ENCODE data around the gene GNG7. TPM values are rescaled to one million over a fixed set of nuclear protein-coding genes. Genes with fewer than 3 reads are reported as not detected.
"Not testable (repeated sequence)": the region's sequence is repeated elsewhere in the genome, so short reads cannot be mapped to it uniquely, and the experiment has no call there.

The GNG7 gene
- total RNA-seq, 1 experiment from 2014 or later, result 3.2 TPM

- DNase-seq (ENCODE audit: low read depth, low spot score), result peak; percentile 55
- in situ Hi-C loops (cut with HindIII; ENCODE audit: low pct_unique_long_range_greater_than_20kb, low sequenced_read_pairs), result no loop called here
Observed at GRCh38 chr19:2546128-2547032, 156.1 kb downstream of the GNG7 start.

GRCh38 chr19:2545416-2546127, 156.9 kb downstream of the GNG7 start:
- DNase-seq (ENCODE audit: low read depth, low spot score); in situ Hi-C loops (cut with HindIII; ENCODE audit: low pct_unique_long_range_greater_than_20kb, low sequenced_read_pairs): not testable (repeated sequence)

GRCh38 chr19:2544576-2545415, 157.7 kb downstream of the GNG7 start:
- in situ Hi-C loops (cut with HindIII; ENCODE audit: low pct_unique_long_range_greater_than_20kb, low sequenced_read_pairs), result no loop called here
- DNase-seq (ENCODE audit: low read depth, low spot score), result no peak

GRCh38 chr19:2543463-2544442, 158.7 kb downstream of the GNG7 start:
- in situ Hi-C loops (cut with HindIII; ENCODE audit: low pct_unique_long_range_greater_than_20kb, low sequenced_read_pairs), result no loop called here
- DNase-seq (ENCODE audit: low read depth, low spot score), result peak; percentile 89

DNA sequence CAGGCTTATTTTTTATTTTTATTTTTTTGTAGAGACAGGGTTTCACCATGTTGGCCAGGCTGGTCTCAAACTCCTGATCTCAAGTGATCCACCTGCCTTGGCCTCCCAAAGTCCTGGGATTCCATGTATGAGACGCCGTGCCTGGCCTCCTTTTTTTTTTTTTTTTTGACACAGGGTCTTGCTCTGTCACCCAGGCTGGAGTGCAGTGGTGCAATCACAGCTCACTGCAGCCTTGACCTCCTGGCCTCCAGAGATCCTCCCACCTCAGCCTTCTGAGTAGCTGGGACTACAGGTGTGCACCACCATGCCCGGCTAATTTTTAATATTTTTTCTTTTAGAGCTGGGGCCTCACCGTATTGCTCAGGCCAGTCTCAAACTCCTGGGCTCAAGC, 159.4 kb downstream of the GNG7 start:
- DNase-seq (ENCODE audit: low read depth, low spot score); in situ Hi-C loops (cut with HindIII; ENCODE audit: low pct_unique_long_range_greater_than_20kb, low sequenced_read_pairs): not testable (repeated sequence)

- in situ Hi-C loops (cut with HindIII; ENCODE audit: low pct_unique_long_range_greater_than_20kb, low sequenced_read_pairs), result no loop called here
- no peak for DNase-seq (ENCODE audit: low read depth, low spot score)
Observed at GRCh38 chr19:2542341-2543069, 160.0 kb downstream of the GNG7 start.

DNA sequence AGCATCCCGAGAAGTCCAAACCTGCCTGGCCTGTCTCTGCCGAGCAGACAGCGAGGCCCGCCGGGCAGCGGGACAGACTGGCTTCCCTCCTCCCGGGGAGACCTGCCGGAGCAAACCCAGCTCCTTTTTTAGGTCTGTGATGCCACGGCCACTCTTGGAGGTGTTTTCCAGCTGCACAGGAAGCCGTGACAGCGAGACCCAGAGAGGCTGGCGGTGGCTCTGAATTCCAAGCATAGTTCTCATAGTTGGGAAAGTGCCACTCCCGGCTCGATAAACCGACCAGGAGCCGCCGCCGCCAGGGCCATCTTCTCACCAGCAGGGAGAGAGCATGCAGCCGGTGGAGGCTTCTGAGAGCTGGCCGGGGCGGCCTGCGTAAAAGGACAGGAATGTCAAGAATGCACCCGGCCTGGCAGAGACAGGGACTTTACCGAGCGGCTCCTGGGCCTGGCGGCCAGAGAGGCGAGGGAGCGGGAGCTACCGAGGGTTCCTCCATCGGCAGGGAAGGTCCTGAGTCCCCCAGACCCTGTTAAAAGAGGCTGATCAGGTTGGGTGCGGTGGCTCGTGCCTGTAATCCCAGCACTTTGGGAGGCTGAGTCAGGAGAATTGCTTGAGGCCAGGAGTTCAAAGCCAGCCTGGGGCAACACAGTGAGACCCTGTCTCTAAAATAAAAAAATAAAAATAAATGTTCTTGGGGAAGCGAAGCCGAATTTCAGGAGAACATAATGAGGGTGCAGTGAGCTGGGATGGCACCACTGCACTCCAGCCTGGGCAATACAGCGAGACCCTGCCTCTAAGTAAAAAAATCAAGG, 161.6 kb downstream of the GNG7 start:
- DNase-seq (ENCODE audit: low read depth, low spot score), result peak; percentile 37
- in situ Hi-C loops (cut with HindIII; ENCODE audit: low pct_unique_long_range_greater_than_20kb, low sequenced_read_pairs), result no loop called here

- DNase-seq (ENCODE audit: low read depth, low spot score), result no peak
- in situ Hi-C loops (cut with HindIII; ENCODE audit: low pct_unique_long_range_greater_than_20kb, low sequenced_read_pairs), result no loop called here
Observed at GRCh38 chr19:2540251-2540645, 162.2 kb downstream of the GNG7 start.

DNA sequence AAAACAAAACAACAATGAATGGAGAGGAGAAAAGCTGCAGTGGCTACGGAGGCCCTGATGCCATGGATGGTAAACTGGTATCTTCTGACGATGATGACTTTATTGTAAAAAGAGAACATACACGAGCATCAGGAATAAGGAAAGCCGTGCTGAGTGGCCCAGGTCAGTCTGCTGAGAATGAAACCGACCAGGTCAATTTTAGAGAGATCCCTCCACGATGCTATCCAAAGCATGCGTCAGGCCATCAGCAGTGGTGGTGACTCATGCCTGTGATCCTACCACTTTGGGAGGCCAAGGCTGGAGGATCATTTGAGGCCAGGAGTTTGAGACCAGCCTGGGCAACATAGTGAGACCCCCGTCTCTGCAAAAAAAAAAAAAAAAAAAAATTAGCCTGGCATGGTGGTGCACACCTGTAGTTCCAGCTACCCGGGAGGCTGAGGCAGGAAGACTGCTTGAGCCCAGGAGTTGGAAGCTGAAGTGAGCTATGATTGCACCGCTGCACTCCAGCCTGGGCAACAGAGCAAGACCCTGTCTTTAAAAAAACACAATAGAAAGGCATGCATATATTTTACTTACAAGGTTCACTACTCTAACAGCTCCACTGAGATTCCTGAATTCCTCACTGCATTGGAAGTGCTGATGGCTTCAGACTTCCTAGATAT, 164.3 kb downstream of the GNG7 start:
- in situ Hi-C loops (cut with HindIII; ENCODE audit: low pct_unique_long_range_greater_than_20kb, low sequenced_read_pairs), result no loop called here
- DNase-seq (ENCODE audit: low read depth, low spot score), result no peak

- DNase-seq (ENCODE audit: low read depth, low spot score); in situ Hi-C loops (cut with HindIII; ENCODE audit: low pct_unique_long_range_greater_than_20kb, low sequenced_read_pairs): not testable (repeated sequence)
Observed at GRCh38 chr19:2537584-2537983, 164.9 kb downstream of the GNG7 start.

GRCh38 chr19:2536461-2536860, 166.0 kb downstream of the GNG7 start:
- in situ Hi-C loops (cut with HindIII; ENCODE audit: low pct_unique_long_range_greater_than_20kb, low sequenced_read_pairs), result no loop called here

DNA sequence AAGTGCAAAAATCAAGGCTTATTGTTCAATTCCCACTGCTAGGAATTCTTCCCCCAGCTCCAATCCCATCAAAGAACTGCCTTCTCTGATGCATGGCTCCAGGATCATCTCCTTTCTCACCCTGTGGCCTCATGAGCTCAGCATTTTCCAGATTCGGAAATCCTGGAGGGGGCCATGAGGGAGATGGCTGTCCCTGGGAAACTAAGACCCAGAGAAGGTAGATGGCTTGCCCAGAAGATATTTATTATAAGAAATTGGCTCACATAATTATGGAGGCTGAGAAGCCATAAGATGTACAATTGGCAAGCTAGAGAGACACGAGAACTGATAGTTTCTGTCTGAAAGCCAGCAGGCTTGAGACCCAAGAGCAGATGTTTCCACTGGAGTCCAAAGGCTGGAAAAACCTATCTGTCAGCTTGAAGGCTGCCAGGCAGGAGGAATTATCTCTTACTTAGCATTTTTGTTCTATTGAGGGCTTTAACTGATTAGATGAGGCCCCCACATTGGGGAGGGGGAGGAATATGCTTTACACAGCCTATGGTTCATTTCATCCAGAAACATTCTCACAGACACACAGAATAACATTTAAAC, 168.0 kb downstream of the GNG7 start:
- in situ Hi-C loops (cut with HindIII; ENCODE audit: low pct_unique_long_range_greater_than_20kb, low sequenced_read_pairs), result no loop called here
- no peak for DNase-seq (ENCODE audit: low read depth, low spot score)

More at GRCh38 chr19:2536461-2536860, 166.0 kb downstream of the GNG7 start:
- peak; percentile 9 for DNase-seq (ENCODE audit: low read depth, low spot score)

DNA sequence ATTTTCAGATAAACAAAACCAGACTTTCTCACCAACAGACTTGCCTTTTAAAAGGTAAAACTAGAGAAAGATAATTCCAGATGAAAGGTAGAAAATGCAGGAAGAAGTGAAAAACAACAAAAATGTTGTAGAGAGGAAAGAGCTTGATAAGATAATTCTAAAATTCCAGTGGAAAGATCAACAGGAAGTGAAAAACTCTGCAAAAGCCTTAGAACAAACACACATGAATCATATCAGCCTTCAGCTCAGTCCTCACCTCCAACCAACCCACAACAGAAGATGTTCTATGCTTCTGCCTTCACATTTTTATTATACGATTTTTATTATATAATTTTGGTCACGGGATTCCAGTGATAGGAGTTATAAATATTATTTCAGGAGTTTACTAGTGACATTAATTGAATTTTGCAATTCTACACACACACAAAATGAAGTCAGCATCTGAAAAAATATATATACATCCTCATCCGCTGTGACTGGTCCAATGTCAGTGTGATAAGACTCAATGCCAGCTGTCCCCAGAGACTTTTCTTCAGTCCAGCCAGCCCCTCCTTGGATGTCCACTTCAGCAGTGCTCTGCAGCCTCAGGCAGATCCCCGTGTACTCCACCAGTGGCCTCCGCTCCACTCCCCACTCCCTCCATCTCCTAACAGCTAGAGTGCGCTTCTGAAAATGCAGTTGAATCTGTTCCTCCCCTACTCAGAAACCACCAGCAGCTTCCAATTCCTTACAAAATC, 168.6 kb downstream of the GNG7 start:
- in situ Hi-C loops (cut with HindIII; ENCODE audit: low pct_unique_long_range_greater_than_20kb, low sequenced_read_pairs), result no loop called here
- no peak for DNase-seq (ENCODE audit: low read depth, low spot score)

GRCh38 chr19:2533072-2533425, 169.4 kb downstream of the GNG7 start:
- no peak for DNase-seq (ENCODE audit: low read depth, low spot score)
- in situ Hi-C loops (cut with HindIII; ENCODE audit: low pct_unique_long_range_greater_than_20kb, low sequenced_read_pairs), result no loop called here

Data from SK-MEL-5 (cell line).